CD4-positive, alpha-beta T cell treated with Interleukin-10 for 1 hour (primary cell): Measurements from ENCODE around the gene SP2.

ENCODE experiments used
- DNase-seq: peaks from one replicate; pipeline ENCODE4 v3.0.0-alpha.2; 2020

Gene SP2

DNA sequence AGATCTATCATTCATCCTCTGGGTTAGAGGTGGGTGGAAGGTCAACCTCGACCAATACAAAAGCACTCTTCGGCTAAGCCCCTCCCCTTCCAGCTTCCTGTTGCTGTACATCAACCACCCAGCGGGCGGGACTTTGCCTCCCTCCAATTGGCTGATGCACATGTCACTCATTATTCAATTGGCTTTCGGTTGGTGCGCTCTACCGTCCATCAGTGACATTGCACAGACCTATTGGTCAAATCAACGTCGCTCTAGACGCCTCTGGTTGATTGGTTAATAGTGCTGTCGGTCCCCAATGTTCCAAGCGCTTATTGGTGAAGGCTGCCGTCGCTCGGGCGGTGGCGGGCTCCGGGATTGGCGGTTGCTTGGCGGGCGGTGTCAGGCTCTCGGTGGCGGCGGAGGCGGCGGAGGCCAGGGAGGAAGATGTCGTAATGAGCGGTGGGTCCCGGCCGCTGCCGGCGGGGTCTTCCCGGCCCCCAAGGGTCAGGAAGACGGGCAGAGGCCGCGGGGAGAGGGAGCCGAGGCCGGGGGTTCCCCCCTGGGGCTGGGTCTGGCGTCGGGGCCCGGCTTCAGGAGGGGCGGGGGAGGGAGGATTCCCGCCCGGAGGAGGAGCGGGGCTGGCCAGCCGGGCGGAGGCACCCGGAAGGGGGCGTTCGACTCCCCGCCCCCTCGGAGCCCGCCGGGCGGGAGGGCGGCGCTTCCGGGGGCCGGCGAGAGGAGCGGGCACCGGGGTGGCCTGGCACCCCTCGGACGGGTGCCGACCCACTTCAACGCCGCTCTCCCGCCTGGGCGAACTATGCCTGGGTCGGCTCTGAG is at the start of gene SP2:
Gene SP2, plus strand, starts transcription at position 381 of the 816 bp plus-strand sequence. Its CDS starts 51 bp downstream, at position 432.
- peak; percentile 100 for DNase-seq

DNA sequence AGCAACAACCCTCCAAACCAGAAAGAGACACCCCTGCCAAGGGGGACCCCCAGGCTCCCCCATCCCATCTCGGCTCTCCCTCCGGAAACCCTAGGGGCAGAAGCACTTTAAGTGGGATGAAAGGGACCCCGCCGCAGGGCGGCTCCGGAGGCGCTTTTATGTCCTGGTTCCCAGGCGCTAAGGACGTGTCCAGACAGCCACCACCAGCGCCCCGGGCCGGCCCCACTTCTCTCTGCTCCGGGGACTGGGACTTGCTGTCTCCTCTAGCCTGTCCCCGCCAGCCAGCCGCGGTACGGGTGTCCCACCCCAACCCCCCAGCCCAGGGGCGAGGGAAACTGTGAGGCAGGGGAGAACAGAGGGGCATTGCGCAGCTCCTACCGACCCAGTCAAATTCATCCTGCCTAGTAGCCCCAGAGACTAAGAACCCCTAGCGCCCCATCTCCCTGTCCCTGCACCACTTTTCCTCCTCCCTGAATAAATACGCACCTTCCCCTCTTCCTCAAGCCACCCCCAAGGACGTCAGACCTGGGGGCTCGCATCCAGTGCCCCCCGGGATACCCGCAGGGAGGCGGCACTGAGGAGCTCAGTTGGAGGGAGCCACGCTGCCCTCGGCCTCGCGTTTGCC is 49.2 kb upstream of the SP2 start:
- no peak for DNase-seq

DNA sequence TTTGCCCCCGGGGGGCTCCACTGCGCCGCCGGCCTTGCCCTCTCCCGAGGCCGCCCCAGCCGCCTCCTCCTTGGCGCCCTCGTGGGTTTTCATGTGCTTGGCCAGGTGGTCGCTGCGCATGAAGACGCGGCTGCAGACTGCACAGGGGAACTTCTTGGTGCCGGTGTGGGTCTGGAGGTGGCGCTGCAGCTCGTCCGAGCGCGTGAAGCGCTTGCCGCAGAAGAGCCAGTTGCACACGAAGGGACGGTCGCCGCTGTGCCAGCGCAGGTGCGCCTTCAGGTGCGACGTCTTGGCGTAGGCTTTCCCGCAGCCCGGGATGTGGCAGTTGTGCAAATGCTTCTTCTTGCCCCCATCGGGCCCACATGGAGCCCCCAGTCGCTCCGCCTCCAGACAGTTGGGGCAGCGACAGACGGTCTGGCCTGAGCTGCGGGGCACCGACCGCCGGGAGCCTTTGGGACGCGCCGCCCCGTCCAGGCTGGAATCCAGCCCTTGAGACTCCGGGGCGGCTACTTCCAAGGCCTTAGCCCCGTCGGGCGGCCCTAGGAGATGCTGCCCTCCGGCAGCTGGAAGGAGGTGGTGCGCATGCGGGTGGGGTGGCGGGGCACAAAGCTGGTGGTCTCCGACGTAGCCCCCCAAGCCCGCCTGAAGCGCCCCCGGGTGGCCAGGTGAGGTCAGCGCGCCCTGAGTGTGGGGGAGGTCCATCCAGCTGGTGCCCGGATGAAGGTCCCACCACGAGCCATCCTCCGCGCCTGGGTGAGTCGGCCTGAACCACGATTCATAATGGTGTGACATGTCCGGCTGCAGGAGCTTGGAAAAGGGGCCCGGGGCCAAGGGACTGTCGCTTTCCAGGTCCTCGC is 48.5 kb upstream of the SP2 start:
- DNase-seq: peak; percentile 41

DNA sequence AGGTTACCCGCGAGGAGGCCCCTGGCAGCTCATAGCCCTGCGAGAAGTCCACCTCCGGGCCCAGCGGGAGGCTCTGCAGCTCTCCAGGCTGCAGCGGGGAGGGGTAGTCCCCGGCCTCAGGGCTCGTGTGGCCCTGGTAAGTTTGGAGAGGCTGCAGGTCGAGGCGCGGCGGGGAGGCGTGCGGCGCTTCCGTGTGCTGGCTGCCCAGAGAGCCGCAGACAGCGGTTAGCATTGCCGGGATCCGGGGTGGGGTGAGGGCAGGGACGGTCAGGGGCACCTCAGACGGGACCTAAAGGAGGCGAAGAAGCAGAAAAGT is 47.9 kb upstream of the SP2 start:
- DNase-seq: no peak

- DNase-seq: no peak
Observed at GRCh38 chr17:47850373-47850691, 45.7 kb upstream of the SP2 start.

DNA sequence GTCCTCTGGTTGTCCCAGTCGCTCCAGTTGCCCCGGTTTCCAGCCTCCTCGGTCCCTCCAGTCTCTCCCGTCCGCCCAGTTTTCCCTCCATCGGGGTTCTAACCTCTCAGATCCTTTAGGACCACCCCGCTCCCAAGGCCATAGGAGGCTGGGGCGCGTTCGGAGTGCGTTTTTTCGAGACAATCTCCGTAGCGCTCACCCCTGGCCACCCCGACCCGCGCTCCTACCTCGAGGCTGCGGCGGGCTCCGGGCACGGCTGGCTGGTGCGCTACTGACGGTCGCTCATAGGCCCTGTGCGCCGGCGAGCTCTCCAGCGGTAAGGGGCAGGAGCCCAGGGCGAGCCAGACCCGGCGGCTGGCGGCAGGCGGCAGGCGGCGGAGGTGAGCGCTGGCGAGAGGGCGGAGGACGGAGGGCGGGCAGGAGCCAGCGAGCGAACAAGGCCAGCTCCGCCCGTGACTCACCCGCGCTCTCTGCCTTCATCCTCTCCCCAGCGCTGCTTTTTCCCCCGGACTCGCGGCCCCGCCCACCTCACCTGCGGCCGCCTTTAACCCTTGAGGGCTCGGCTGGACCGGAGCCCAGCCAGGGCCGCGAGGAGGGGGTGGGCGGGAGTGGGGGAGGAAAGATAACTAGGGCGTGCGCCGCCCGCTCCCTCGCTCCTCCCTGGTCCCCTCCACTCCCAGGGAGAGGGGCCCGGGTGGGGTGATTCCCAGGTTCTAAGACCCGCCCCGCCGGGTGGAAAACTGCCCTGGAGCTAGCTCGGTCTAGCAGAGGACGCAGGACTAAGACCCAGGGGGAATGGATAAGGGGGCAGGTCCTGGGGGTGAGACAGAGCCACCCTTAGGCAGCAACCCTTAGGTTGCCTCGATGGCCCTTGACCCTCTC is 45.1 kb upstream of the SP2 start, which contains the start of gene SP6:
Gene SP6, minus strand, starts transcription at position 472 of the 882 bp plus-strand sequence. CDS start 2,734 bp downstream, outside the sequence.
- peak; percentile 69 for DNase-seq

DNA sequence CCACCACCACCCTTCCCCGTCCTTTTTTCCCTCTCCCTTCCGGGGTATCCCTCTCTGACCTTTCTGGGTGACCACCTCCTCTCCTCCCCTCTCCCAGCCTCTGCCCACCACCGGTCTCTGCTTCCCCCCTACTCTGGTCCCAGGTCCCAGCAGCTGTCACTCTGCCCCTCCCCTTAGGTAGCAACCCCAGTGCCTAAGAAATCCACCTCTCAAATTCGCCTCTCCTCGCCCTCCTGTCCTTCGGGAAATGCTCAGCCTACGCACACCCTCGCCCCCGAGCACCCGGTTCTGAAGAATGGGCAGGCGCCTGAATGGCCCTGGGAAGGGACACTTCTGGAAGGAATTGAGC is 44.3 kb upstream of the SP2 start:
- no peak for DNase-seq

GRCh38 chr17:47852113-47852949 is 43.7 kb upstream of the SP2 start:
- DNase-seq: no peak

- DNase-seq: no peak
Observed at GRCh38 chr17:47853616-47854015, 42.4 kb upstream of the SP2 start.

GRCh38 chr17:47855737-47856136 is 40.3 kb upstream of the SP2 start:
- no peak for DNase-seq

- DNase-seq: no peak
Observed at GRCh38 chr17:47856830-47857229, 39.2 kb upstream of the SP2 start.

DNA sequence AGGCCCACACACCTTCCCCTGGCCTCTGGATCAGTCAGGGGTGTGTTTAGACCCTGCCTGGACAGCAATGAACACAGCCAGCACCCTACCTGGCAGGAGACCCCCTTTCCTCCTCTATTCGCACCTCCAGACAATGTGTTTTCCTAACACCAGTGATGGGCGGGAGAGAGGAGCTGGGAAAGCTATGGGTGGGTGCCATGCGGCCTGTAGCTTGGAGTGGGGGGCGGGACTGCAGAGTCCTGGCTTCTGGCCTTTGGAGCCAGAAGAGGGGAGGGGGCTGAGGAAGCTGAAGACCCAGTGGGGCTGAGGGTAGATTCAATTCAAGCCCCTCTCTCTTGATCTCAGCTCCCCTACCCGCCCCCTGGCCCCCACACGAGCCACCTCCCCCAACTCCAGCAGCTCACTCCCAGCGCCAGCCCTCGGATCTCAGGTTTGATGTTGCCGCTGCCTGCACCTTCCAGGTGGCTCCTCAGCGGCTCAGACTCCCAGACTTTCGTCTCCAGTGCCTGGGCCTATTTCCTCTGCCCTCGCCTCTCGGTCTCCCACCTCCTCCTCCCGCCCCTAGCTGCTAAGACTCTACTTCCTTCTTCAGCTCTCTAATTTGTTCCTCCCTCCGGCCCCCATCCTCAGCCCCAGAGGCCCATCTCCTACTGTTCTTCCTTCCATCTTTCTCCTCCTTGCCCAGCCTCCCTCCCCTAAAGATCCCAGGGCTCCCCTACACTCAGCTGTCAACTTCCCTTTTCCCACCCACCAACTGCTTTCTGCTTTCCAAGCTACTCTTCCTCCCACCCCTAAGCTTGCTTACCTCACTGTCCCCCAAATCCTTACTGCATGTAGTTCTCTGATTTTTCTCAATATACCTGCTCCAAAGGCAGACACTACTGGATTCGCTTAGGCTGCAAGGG is 38.2 kb upstream of the SP2 start:
- DNase-seq: no peak

DNA sequence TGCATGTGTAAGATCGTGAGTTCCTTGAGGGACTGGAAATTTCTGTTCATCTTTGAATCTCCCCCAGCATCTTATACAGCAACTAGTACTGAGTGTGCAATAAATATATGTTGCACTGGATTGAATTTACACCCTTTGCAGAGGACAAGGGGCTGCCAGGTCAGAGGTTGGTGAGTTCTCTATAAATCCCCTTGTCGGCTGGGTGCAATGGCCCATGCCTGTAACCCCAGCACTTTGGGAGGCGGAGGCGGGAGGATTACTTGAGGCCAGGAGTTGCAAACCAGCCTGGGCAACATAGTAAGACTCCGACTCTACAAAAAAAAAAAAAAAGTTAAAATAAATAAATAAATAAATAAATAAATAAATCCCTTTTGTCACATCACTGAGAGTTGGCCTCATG is 35.6 kb upstream of the SP2 start:
- DNase-seq: no peak

GRCh38 chr17:47862621-47863440 is 33.2 kb upstream of the SP2 start:
- no peak for DNase-seq

DNA sequence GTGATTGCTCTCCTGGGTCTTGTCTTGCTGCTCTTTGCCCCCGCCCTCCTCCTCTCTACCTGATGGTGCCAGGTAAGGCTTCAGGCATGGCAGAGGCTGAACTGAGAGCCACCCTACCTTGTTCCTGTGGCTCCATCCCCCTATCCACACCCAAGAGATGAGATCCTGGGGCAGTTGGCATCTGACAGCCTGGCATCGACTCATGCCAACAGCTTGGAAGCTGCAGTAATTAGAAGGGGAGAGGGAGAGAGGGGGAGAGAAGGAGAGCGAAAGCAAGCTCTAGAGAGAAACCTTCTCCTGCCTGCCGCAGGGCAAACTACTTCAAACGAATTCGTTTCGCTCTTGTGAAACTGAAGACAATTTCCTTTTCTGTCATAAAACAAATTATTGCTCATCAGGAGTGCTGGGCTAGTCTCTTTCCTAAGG is 31.2 kb upstream of the SP2 start:
- no peak for DNase-seq

GRCh38 chr17:47866941-47867340 is 29.1 kb upstream of the SP2 start:
- DNase-seq: no peak

- no peak for DNase-seq
Observed at GRCh38 chr17:47867813-47868533, 28.1 kb upstream of the SP2 start.

DNA sequence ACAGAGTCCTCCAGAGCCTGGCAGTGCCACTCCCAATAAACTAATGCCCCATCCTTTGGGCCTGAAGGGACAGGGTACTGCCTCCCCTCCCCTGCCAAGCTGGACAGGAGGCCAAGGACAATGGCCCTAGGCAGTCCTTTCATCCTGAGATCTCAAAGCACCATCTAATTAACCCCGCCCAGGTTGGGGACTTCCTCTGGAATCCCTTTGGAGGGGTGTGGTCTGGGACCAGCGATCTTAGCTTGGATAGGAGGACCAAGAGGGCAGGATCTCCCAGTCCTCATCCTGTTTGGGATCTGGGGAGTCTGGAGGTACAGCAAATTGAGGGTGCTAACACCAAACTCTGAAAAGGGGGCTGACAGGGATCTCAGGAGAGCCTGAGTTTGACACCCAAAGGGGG is 26.9 kb upstream of the SP2 start:
- no peak for DNase-seq

DNA sequence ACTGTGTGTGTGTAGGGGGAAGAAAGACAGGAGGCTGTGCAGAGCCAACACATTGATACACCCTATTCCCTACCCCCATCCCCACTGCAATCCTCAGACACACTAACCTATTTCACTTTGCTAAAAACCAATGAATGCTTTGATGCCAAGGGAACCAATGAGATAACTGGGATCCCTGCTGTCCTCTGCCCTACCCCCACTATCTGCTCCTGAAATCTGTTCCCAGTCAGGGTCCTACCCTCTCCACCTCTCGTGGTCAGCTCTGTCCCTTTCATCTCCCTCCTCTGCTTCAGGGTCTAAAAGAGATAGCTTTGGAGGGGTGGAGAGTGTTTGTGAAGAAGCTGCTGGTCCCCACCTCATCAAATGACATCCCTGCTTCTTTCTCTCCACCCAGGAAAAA is 26.0 kb upstream of the SP2 start:
- no peak for DNase-seq
